Fibroblast of mammary gland (primary cell): ENCODE data around the gene ENPP1.

Source experiments
- DNase-seq: peaks from one replicate; pipeline ENCODE4 v3.0.0-alpha.2; 2010; ENCODE audit warnings: low read depth
- H3K4me3 ChIP-seq: 2 replicates; pipeline ENCODE4 v1.5.1; 2011; ENCODE audit warnings: low read depth, mild to moderate bottlenecking, low read length, moderate library complexity; ENCODE audit not compliant: control insufficient read depth
- CTCF ChIP-seq: conservative IDR thresholded peaks from 2 replicates; pipeline ENCODE4 v1.5.1; 2011; ENCODE audit warnings: low read depth, low read length, inconsistent platforms; ENCODE audit not compliant: control insufficient read depth, insufficient read depth

ENPP1 gene

GRCh38 chr6:131807644-131808459 lies at the start of gene ENPP1:
Gene ENPP1, plus strand, starts transcription at chr6:131808020. Its CDS starts 16 bp downstream, at chr6:131808036.
- DNase-seq = peak; percentile 70
- TF ChIP-seq CTCF = peak; percentile 24
- peak within 1 kb of the TSS; percentile 67 for H3K4me3 ChIP-seq

- TF ChIP-seq CTCF = no peak
- no peak overlapping the region for H3K4me3 ChIP-seq
- peak; percentile 40 for DNase-seq
Measured at GRCh38 chr6:131758920-131759319, 48.9 kb upstream of the ENPP1 start.

- TF ChIP-seq CTCF = no peak
- DNase-seq = peak; percentile 87
- no peak overlapping the region for H3K4me3 ChIP-seq
Measured at GRCh38 chr6:131761060-131761761, 46.6 kb upstream of the ENPP1 start.

GRCh38 chr6:131761762-131762067 lies 46.1 kb upstream of the ENPP1 start:
- DNase-seq = no peak
- no peak overlapping the region for H3K4me3 ChIP-seq
- no peak for TF ChIP-seq CTCF

- no peak overlapping the region for H3K4me3 ChIP-seq
- no peak for TF ChIP-seq CTCF
- DNase-seq = no peak
Measured at GRCh38 chr6:131762984-131763383, 44.8 kb upstream of the ENPP1 start.

- no peak overlapping the region for H3K4me3 ChIP-seq
- no peak for DNase-seq
- no peak for TF ChIP-seq CTCF
Measured at GRCh38 chr6:131763749-131764148, 44.1 kb upstream of the ENPP1 start.

GRCh38 chr6:131764350-131764749 lies 43.5 kb upstream of the ENPP1 start:
- H3K4me3 ChIP-seq = no peak overlapping the region

More at GRCh38 chr6:131764350-131764749, 43.5 kb upstream of the ENPP1 start:
- TF ChIP-seq CTCF = no peak
- DNase-seq = peak; percentile 75
